Measurements from ENCODE around the gene CDC42BPB.
"Not testable (repeated sequence)": the region's sequence is repeated elsewhere in the genome, so short reads cannot be mapped to it uniquely, and the experiment has no call there.

The CDC42BPB gene

DNA sequence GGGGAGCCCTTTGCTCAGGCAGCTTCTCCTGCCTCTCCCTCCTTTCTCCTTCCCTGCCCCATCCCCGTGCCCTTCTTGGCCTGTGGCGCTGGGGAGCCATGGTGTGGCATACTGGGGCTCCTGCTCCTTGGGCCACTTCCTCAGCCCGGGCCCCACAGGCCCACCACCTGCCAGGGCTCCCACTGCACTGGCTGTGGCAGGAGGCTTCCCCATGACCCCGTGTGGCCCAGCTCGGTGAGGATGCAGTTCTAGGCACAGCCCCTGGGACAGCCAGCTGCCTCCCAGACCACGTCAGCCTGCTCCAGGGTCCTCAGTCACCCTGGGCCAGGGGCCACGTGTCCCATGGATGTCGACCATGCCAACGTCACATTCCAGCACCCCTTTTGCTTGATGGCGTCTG lies 147.9 kb downstream of the CDC42BPB start:
- DNase-seq, result no peak

DNA sequence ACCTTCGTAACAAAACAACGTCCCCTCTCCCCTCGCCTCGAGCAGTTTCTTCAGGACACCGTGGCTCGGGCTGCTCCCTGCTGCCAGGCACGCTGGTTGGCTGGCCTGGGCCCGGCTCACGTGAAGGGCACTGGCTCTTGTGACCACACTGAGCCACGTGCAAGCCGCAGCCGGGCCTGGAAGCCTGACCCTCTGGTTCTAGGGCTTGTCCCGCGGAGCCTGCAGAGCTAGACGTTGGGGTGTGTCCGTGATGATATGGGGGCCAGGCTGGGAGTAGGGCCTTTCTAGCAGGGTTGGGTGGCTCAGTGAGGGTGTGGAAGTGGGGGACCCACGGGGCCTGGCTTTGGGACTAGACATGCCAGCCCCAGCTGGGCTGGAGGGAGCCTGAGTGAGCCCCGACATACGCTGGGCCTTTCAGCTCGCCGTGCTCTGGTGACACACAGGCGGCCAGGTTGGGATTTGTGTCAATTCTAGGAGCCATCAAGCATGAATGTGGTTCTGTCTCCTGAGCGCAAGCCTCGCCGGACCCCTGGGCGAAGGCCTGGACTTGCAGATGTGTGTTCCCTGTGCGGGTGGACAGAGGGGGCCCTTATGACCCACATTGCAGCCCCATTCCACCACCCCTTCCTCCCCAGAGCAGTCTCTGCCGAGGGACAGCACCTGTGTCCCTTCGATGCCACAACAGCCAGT lies 148.4 kb downstream of the CDC42BPB start:
- no peak for DNase-seq

DNA sequence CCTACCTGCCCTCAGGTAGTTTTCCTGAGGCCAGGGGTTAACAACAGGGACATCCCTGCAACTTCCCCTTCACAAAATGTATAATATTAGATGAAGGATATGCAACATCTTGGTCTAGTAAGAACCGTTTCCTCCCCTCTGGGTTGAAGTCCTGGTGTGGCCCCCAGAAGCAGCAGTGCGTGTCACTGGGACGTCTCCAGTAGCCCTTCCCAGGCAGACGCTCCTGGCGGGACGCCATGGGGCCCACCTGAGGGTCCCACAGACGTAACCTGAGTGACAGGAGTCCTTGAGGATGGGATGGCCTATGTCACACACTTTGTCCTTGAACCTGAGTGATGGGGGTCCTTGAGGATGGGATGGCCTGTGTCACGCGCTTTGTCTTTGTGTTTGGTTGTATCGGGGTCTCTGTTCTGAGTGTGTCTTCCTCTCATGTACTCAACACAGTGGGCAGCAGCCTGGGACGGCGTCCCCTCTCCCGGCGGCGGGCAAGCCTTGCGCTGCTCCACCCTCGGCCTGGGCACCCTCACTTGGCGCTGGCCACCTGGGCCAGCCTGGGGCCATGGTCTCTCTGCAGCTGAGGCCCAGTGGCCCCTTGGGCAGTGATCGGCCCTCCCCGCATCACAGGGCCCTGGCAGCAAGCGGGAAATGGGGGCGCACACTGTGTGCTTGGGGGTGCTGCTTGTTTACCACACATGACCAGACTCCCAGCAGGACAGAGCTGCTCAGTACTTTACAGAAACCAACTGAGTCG lies 149.2 kb downstream of the CDC42BPB start:
- DNase-seq, result no peak

DNA sequence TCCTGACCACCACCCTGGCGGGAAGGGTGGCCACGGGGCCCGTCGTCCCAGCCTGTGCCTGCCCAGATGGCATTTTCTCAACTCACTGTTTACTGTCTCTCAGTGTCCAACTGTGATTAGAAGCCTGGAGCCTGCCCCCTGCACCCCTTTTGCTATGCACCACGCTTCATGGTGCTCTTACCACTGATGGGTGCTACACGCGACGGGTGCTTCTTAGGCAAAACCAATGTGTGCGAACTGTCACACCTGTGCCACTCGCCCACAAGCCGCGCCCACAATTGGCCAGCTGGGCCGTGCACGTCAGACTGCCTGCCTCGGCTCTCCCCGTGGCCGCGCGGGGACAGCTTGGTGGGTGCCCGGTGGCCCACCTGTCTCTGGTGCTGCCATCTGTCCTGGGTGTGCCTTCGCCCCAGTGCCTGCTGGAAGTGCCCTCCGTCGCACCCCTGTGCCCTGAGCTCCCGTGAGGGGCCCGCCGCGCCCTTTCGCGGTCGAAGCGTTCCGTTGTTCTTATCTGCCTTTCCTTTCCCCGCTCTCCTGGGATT lies 150.0 kb downstream of the CDC42BPB start:
- no peak for DNase-seq

DNA sequence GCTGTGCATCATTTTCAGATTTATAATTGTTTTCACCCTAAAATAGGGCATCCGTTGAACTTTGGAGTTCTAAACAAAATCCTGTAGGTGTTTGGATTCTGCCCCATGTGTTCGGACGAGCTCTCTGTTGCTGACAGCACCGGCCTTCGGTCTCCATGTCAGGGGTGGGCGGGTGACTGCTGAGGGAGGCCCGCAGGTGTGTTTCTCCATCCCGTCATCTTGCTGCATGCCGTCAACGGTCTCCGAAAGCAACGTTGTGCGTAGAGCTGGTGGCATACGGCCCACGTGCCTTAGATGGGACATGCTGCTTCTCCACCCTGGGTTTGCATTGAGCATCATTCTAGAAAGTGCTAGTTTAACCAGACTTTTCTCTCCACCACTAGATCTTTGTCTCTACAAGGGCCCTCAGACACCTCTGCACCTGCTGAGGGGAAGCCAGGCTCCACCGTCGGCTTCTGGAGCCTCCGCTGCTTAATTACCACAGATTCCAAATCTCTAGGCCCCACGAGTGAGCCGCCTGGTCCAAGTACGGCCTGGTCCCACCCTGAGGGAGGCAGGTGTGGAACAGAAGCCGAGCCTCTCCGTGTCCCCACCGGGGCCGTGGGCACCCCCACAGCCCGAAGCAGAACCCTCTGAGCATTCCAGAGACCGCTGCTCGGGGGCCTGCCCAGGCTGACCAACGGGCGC lies 150.6 kb downstream of the CDC42BPB start:
- DNase-seq, result no peak

DNA sequence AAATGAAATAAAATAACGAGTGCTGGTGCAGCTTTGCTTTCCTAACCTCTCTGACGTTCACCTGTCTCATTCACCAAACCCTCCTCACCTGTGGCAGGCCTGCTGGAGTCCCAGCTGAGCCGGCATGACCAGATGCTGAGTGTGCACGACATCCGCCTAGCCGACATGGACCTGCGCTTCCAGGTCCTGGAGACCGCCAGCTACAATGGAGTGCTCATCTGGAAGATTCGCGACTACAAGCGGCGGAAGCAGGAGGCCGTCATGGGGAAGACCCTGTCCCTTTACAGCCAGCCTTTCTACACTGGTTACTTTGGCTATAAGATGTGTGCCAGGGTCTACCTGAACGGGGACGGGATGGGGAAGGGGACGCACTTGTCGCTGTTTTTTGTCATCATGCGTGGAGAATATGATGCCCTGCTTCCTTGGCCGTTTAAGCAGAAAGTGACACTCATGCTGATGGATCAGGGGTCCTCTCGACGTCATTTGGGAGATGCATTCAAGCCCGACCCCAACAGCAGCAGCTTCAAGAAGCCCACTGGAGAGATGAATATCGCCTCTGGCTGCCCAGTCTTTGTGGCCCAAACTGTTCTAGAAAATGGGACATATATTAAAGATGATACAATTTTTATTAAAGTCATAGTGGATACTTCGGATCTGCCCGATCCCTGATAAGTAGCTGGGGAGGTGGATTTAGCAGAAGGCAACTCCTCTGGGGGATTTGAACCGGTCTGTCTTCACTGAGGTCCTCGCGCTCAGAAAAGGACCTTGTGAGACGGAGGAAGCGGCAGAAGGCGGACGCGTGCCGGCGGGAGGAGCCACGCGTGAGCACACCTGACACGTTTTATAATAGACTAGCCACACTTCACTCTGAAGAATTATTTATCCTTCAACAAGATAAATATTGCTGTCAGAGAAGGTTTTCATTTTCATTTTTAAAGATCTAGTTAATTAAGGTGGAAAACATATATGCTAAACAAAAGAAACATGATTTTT lies 151.9 kb downstream of the CDC42BPB start:
- DNase-seq, result no peak

DNA sequence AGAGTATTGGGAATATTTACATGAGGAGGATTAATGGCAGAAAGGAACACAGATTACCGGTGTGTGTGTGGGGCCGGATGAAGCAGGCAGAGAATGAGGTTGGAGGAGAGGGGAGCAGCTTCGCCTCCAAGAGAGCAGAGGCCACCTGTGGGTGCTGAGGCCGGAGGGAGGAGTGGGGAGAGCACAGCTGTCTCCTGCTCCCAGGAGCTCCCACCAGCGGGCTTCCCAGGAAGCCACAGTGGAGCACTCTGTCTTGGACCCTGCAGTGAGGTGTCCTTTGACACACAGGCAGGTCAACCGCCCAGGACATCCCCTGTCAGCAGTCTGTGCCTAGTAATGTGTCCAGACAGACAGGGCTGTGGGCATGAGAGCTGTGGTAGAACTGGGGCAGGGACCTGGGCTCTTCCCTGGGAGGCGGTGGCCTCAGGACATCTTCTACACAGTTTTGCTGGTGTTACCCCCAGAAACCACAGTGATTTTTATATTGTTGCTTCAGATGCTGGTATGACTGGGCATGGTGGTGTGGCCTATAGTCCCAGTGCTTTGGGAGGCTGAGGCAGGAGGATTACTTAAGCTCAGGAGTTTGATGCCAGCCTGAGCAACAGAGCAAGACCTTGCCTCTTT lies 153.3 kb downstream of the CDC42BPB start:
- DNase-seq, result no peak

DNA sequence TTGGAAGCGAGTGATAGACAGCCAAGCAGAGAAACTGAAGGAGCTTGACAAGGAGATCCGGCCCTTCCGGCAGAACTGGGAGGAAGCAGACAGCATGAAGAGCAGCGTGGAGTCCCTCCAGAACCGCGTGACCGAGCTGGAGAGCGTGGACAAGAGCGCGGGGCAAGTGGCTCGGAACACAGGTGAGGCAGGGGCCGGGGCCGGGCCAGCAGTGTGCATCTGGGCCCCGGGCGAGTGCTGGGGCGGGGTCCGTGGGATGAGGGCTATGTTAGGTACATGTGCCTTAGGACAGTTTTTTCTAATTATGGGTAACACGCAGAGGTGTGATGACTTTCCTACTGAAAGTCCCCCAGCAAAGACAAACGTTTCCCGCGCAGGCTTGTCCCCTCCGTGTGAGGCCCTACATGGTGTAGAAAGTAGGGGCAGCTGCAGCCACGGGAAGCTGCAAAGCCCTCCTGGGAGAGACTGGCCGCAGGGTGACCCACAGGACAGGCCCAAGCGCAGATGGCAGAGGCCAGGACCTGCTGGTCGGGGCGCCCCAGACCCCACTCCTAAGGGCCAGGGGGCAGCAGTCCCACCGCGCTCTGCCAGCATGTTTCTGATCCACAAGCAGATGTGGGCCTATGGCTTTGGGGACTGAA lies 154.0 kb downstream of the CDC42BPB start:
- no peak for DNase-seq

DNA sequence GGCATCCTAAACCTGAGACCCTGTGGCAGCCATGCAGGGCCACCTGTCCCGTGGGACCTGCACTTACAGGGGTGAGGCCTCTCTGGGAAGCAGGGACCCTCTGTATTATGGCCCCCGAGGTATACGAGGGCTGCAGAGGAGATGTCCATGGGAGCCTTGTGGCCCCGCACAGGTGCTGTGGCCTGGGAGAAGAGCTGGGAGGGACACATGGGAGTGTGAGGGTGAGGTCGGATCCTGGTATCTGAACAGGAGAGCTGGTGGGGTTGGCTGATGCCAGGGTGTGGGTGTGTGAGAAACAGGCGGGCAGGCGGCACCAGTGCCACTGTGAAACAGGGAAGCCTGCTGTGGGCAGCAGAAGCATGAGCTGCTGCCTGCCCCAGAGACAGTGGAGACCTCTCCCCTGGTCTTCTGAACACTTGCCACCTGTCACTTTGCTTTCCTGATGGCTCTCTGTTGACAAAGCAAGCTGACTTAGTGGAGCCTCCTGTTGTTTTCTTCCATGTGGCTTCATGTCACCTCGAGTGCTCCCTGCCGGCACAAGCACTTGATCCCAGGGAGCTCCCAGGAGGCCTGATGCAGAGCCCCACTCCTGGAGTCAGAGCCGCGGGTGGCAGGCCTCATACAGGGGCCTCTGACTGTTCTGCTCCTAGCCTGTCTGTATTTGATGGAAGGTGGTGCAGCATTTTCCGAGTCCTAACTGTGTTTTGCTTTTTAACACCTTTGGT lies 154.7 kb downstream of the CDC42BPB start:
- no peak for DNase-seq

DNA sequence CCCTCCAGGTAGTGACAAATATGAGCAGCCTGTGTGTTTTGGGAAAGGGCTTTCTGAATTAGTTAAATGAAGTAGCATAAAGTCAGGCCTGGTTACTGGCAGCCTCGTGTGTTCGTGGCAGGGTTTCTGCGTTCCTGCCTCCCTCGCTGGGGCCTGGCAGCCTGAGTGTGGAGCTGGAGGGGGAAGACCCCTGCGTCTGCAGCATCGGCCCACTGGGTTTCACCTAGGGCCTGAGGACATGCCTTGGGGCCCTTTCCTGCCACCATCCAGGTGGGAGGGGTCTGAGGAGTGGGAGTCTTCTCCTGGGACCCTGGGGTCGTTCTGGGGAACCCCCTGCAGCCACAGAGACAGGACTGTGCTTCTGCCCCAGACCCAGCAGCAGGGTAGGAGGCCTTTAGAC lies 155.3 kb downstream of the CDC42BPB start:
- no peak for DNase-seq

DNA sequence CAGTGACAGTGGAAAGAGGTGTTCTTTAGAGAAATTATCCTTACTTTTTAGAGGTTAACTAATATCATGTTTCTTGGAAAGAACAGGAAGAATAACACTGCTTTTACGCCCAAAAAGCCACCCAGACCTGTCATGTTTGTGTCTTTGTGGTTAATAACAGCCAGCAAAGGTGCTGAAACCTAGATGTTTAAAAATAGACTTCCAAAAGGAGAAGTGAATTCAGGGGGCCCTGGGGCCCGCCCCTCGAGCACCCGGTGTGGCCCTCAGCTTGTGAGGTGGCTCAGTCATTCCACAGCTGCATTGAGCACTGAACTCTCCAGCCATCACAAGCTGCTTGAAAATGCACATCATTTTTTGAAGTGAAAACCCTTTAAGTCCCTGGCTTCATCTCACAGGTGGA lies 155.7 kb downstream of the CDC42BPB start:
- no peak for DNase-seq

DNA sequence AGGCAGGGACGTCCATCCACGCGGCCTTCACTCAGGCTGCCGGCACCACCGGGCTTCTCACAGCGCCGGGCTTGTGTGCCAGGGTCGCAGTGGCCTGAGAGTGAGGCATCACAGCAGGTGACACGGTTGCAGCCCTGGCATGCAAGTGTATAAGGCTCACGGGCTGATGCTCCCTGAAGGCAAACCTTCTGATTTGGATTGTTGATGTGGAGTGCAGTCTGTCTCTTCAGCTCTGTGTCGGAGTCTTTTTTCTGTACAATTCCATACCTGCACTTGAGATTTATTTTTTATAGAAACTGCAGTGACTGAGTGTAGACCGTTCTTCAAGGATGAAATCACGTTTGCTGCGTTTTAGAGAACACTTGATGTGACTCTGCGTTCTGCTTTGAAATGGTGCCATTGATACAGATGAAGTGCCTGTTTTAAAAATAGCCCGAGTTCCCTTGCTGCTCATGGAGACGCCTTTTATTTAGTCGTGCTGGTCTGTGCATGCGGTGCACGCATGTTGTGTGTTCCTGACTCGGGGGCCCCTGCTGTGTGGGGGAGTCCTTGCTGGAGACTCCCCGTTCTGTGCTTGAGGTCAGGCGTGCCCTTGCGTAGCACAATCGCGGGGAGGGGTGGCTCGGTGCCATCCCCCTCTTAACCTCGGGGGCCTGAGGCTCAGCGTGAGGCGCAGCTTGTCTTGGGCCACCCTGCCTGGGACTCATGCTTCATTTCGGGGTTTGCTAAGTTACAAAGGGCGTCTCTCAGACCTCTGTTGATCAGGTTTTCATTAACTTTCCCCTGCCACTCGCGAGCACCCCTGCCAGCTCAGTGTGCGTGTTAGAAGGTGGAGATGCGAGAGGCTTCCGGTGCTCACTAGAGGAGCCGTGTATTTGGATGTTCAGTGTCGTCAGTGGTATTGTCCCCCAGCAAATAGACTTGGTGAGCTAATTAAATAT lies 156.4 kb downstream of the CDC42BPB start:
- DNase-seq, result peak; percentile 34

DNA sequence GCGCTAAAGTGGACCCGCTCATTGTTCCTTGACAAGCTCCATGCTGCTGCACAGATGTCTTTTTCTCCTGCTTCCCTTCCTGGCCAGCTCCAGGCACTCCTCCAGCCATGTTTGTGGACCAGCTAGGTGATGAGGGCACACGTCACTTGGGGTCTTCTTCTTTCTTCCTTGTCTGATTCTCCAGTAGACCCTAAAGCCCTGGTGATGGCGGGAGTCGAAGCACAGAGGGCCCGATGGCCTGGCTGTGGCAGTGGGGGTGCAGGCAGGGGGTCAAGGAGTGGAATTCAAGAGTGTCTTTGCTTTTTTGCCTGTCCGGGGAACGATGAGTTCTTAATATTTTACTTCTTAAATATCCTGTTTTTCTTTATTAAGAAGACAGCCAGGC lies 157.8 kb downstream of the CDC42BPB start:
- DNase-seq, result no peak

DNA sequence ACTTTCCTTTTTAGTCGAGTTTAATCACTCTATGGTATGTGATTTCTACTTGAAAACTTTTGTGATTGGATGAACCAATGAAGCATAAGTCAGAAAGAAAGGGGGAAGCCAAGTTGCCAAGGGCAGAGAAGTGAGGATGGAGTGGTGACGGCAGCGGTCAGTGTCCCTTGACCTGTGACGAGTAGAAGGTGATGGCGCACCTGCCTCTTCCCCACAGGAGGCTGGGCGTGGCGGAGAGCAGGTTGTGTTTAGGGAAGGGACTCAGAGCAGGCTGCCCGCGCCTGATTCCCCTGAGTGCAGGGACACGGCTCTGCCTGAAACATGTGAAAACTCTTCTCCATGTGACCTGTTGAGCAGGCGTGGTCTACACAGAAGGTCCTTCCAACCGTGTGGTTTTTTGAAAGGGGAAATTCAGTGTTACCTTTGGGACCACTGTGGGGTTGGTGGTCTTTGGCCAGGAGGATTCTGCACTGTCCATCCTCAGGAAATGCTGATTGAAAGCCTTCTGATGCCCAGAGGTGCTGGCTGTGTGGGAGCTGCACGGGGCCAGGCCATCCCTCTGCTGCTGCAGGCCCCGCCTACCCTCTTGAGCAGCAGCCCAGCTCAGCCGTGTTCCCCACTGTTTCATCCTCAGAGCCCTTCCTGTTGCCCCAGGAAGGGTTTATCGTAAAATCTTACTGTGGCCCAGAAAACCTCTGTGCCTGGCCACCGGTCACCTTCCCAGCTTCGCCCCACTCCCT lies 158.4 kb downstream of the CDC42BPB start:
- DNase-seq, result no peak

DNA sequence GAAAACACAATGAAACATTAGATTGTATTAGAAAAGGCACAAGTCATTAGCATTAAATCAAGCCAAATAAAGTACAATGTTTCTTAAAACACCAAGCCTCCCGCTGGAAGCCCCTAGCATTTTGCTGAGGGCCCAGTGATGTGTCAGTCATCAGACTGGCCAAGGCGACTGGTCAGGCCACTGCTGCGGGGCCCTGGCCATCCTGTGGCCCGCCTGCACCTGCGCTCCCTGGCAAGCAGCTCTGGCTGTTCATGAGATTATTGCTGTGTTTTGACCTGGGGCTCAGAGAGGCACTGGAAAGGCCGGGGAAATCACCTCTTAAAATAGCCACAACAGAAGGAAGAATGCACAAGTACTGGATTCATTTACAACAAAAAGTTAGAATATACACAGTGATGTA lies 159.1 kb downstream of the CDC42BPB start:
- DNase-seq, result no peak

DNA sequence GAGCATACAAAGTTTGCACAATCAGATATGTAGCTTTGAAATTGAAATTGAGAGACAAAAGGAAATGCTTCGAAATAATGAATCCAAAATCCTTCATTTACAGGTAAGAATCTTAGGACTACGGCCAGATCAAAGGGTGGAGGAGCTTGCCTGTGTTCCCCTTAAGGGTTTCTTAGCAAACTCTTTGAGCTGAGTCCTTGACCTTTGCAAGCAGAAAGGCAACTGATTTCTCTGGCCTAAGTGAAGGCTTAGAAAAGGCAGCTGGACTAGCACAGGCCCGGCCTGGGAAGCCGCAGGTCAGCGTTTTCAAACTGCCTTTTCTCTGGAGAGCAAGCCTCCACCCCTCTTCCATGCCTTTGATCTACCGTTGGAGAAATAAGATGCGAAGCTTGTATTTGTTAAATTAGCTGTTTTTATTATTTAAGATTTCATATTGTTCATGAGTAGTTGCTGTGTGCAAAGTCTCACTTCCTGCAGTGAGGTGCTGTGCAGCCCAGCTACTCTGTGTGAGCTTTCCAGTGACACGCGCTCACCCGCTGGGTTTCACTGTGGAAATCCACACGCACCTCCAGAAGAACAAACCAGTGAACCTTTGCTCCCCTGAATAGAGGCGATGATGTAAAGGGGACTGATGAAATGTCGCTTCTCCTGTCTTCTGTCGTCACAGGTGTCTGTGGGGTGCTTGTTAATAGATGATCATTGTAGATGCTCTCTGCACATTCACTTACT lies 159.9 kb downstream of the CDC42BPB start:
- DNase-seq, result no peak

DNA sequence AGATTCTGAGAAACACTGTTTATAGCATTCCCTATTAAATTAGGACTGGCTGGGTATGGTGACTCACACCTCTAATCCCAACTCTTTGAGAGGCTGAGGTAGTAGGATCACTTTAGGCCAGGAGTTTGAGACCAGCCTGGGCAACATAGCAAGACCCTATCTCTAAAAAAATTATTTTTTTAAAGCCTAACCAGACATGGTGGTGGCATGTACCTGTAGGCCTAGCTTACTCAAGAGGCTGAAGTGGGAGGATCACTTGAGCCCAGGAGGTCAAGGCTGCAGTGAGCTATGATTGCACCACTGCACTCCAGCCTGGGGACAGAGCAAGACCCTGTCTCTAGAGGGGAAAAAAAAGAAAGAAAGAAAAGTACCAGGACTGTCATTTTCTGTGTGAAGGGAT lies 160.6 kb downstream of the CDC42BPB start:
- DNase-seq, result not testable (repeated sequence)

DNA sequence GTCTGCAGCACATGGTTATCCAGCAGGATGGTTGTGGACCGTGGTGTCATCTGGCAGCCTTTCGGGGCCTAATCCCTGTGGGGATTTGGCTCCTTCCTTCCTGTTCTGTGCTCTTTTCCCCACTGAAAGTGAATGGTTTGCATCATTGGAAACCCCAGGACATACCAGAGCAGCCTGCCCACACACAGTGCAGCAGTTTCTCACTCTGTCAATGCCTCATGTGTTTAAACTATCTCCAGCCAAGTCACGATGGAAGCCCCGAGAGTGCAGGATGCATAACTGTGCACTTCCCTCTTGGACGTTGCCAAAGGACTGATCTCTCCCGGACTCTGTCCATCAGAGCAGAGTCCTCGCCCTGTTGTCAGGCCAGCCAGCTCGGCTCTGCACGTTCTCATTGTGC lies 163.9 kb downstream of the CDC42BPB start:
- DNase-seq, result no peak

All from activated gamma-delta T cell treated with Interleukin-2 at 50 U/mL for 16 hours (primary cell).